Prostate gland (tissue), 2 donors: Measurements from ENCODE around the gene P2RY8.

ENCODE experiments used
- POLR2AphosphoS5 ChIP-seq: sonication (generic); formaldehyde crosslinking; IDR thresholded peaks from one replicate; pipeline ENCODE4 v1.6.1; 2017; ENCODE audit warnings: antibody characterized with exemption
- TF ChIP-seq, protein P1 (sequence below), 4 experiments: fragments of 200-600 bp in 2 of 4; fragments of 450-650 bp in 2 of 4; sonication (generic) in 2 of 4; IDR thresholded peaks; 1 replicate in 3 of 4; 2 replicates in 1 of 4; pipeline ENCODE4 v1.5.1; 2016 to 2019; ENCODE audit warnings: antibody characterized with exemption in 4 of 4, mild to moderate bottlenecking in 2 of 4, moderate library complexity in 2 of 4

DNA sequence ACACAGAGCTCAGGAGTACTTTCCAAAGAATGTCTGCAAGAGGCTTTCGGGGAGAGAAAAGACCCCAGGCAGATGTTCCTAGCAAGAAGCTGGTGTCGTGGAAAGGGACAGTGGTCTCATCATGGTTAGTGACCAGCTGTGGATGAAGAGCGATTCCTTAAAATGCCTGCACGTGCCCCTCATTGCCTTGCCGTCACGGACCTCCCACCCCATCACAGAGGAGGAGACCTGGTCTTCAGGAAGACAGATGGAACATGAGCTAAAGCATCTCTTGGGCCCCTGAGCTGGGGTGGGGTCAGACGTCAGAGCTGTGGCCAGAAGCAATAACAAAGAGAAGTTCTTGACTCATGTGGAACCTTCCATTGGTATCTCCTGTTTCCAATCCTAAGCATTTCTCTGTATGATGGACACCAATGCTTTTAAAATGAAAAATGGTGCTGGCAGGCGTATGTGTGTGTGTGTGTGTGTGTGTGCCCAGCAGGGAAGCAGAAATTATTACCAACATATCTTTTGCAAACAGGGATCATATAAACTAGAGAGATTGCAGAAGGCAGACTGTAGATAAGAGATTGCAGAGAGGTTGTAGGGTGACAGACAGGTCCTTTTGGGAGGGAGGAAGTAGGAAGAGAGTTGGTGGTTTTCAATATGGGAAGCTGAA is 59.1 kb downstream of the P2RY8 start:
- TF ChIP-seq, protein P1, sequence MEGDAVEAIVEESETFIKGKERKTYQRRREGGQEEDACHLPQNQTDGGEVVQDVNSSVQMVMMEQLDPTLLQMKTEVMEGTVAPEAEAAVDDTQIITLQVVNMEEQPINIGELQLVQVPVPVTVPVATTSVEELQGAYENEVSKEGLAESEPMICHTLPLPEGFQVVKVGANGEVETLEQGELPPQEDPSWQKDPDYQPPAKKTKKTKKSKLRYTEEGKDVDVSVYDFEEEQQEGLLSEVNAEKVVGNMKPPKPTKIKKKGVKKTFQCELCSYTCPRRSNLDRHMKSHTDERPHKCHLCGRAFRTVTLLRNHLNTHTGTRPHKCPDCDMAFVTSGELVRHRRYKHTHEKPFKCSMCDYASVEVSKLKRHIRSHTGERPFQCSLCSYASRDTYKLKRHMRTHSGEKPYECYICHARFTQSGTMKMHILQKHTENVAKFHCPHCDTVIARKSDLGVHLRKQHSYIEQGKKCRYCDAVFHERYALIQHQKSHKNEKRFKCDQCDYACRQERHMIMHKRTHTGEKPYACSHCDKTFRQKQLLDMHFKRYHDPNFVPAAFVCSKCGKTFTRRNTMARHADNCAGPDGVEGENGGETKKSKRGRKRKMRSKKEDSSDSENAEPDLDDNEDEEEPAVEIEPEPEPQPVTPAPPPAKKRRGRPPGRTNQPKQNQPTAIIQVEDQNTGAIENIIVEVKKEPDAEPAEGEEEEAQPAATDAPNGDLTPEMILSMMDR (IDR thresholded peaks at IDR 0.05) = no peak
- TF ChIP-seq POLR2AphosphoS5 = no peak
